GM21447 (cell line): ENCODE measurements around the gene HOOK2.
A peak's percentile ranks its signal among the peaks of the same experiment; 100 is the strongest.
"Not testable (repeated sequence)": the region's sequence is repeated elsewhere in the genome, so short reads cannot be mapped to it uniquely, and the experiment has no call there.

Experiments
- ATAC-seq: cut with Tn5 transposase; IDR thresholded peaks from one replicate; pipeline ENCODE4 v1.9.1; 2021; ENCODE audit not compliant: unreplicated experiment

The HOOK2 gene

DNA sequence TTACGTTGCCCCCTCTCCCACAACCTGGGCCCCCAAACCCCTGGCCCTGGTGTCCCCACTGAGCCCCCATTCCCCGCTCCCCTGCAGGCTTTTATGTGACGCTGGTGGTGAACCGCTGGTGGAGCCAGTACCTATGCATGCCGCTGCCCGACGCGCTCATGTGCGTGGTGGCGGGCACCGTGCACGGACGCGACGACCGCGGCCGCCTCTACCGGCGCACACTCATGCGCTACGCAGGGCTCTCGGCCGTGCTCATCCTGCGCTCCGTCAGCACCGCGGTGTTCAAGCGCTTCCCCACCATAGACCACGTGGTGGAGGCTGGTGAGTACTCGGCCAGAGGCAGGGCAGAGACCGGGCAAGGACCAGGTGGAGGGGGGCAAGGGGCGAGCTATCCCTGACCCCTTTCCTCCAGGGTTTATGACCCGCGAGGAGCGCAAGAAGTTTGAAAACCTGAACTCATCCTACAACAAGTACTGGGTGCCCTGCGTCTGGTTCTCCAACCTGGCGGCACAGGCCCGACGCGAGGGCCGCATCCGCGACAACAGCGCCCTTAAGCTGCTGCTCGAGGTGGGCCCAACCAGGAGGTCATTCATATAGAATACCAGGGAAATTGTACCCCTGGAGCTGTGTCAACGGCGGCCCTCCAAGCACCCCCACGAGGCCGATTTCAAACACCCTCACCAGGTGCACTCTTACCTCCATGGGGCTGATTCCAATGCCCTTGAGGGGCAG lies 20.7 kb downstream of the HOOK2 start:
- no peak for ATAC-seq

DNA sequence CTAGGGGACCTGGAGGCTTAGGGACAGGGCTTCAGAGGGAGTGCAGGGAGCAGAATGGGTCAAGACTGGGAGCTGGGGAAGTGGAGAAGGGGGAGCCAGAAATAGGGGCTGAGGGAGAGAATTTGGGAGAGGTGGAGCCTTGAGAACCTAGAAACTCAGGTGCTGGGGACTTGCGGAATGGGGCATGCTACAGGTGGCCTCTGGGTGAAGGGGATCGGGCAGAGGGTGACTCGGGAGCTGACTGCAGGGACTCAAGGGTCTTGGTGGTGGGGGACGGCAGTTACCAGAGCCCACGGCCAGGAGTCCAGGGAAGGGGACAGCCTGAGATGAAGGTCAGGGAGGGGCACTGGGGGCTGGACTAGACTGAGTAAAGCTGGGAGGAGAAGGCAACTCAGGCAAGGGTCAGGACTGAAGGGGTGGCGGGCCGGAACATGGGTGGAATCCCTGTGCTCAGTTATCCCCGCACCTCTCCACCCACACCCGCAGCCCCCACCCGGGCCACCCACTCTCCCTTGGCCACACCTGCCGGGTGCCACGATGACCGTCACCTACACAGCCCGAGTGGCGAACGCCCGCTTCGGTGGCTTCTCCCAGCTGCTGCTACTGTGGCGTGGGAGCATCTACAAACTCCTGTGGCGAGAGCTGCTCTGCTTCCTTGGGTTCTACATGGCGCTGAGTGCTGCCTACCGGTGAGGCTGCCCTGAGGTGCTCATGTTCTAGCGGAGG lies 23.1 kb downstream of the HOOK2 start:
- ATAC-seq: no peak

DNA sequence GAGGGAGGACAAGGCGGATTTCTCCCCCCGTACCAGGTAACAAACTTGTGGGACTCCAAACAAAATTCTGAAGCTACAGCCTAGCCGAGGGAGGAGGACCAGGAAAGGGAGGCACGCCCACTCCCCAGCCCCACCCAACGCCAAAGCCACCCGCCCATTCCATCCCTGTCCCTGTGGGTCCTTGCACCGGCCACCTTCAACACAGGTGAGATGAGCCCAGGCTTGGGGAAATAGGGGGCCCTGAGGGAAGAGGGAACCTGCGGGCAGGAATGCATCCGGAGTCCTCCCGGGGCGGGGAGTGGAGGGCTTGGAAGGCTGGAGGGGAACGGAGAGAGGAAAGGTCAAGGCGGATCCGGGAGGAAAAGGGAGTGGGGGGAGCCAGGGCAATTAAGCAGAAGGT lies 23.7 kb downstream of the HOOK2 start, which contains the start of gene BEST2:
TSS of gene BEST2 (plus strand) at position 157 of the 400 bp plus-strand sequence. CDS start 802 bp downstream, outside the sequence.
- no peak for ATAC-seq

DNA sequence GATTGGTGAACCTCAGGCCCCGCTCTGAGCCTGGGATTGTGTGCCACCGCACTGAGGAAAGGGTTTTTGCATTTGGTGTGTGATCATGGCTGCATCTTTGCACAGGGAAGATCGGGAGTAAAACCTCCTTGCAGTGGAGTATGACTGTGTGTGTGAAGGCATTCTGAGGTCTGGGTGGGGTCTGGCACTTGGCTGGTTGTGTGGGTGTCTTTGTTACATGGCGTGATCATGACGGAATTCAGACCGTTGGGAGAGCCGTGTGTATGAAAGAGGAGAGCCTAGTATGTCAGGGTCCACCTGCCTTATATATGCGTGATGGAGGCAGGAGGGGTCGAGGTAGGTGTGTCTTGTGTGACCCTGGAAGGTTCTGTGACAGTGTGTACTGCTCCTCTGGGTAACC lies 24.5 kb downstream of the HOOK2 start:
- ATAC-seq: no peak

DNA sequence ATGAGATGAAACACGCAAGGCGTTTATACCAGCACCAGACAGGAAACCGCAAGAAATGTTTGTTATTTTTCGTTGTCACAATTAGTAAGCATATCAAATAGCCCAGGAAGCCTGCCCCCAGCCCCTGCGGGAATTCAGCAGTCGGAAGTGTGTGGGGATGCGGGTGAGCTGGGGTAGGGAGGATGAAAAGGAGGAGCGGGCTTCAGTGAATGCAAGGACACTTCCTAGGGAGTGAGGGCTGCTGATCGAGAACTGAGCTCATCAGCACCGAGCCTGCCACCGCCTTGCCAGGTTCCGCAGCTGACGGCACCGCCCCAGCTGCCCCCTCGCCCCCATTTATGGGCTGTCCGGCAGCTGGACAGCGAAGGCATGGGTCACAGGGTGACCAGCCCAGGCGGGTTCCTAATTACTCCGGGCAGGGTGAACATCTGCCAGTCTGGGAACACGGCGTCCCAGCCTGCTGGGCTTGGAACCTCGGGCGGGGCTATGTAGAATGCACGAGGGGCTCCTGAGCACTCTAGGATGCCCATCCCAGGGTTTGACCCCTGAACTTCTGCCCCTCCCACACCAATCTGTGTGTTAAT lies 25.3 kb downstream of the HOOK2 start:
- no peak for ATAC-seq

- ATAC-seq: no peak
Measured at GRCh38 chr19:12748489-12748888, 26.9 kb downstream of the HOOK2 start.

GRCh38 chr19:12745166-12745897 lies 30.0 kb downstream of the HOOK2 start:
- no peak for ATAC-seq

DNA sequence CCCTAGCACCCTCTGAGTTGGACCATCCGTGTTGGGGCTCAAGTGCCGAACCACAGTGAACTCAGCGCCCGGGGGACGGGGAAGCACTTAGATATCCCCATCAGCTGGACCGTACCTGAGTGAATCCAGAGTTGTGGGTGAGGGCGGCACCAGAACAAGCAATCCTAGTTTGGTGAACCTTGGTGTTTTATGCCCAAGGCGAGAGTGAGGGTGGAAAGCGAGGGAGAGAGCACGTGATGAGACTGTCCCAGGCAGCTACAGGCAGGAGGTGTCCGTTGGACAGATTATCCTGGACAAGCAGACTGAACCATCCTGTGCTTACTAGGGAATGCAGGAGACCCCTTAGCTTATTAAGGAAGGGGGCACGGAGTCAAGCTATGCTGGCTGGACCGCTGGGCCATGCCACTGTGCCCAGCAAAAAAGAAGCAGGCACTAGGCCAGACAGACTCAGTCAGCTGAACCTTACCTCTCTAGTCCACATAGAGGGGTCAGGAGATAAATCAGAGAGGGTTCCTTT lies 37.5 kb downstream of the HOOK2 start:
- ATAC-seq: no peak

DNA sequence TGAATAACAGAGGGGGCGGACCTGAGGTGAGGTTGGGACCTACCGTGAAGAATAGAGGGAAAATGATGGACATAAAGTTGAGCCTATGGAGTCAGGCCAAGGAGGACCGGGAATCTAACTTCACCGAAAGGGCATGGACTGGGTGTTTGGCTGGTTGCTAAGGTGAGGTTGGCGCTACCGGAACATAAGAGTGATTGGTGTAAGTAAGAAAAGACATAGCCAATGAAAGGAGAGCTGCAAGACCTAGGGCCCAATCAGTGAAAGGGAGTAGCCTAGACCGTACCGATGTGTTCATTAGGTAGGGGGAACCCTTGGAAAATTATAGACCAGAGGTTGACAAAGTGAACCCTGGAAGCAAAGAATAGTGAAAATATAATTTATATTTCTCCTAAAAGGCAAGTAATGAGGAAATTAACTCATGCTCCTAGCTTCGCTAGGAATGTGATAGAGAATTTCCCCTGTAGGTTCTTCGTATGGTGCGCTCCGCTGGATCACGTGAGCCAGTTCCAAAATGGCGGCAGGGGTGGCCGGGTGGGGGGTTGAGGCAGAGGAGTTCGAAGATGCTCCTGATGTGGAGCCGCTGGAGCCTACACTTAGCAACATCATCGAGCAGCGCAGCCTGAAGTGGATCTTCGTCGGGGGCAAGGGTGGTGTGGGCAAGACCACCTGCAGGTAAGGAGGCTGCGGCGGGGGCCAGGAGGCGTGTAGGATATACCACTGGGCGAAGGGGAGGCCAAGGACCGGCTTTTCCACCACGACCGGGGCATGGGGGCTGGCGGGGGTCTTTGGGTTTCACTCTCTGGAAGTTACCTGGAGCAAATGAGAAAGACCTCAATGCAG lies 38.1 kb downstream of the HOOK2 start, which contains the start of gene GET3:
TSS of gene GET3 (plus strand) at position 503 of the 840 bp plus-strand sequence. CDS start at position 512, 9 bp downstream.
- ATAC-seq: peak; percentile 78

DNA sequence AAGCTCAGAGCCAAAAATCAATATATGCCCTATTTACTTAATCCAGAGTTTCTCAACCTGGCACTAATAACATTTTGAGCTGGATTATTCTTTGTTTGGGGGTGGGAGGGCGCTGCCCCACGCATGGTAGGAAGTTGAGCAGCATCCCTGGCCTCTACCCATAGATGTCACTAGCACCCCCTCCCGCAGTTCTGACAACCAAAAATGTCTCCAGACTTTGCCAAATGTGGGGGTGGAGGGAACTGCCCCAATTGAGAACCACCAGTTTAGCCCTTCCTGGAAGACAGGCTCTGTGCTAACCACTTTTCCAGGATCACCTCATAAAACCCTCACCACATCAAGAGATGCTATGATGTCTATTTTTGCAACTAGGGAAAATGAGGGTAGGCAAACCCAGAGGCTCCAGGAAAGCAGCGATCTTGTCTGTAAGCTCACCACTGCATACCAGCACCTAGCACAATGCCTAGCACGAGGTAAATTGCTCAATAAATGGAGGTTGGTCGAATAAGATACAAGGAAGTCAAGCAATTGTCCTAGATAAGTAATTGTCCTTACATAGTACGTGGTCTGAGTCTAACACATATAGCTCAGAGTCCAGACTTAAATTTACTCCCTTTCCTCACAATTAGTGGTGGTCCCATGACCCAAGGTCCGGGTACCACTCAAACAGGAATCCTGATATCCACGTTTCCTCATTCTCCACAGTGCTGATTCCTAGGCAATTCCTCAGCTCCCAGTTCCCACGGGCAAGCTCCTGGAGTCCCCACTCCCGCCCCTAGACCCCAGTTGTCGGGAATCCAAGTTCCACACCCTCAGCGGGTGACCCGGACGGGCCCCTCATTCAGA lies 41.8 kb downstream of the HOOK2 start:
- no peak for ATAC-seq

DNA sequence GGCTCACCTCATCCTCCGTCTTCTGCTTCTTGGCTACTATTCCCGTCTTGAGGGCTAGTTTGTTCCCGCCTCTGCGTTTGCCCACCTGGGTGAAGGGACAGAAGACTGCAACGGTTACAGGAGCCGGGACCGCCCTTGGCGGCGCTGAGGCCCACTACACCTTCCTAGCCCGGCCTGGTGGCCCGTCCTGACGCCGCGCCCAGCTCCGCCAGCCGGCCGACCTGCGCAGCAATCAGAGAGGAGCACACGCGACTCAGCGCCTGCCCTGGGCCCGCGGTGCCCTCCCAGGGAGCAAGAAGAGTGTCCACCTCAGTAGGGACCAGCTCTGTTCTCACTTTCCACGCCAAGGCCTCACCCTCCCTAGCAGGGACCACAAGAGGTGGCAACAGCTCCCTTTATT lies 44.0 kb downstream of the HOOK2 start:
- no peak for ATAC-seq

DNA sequence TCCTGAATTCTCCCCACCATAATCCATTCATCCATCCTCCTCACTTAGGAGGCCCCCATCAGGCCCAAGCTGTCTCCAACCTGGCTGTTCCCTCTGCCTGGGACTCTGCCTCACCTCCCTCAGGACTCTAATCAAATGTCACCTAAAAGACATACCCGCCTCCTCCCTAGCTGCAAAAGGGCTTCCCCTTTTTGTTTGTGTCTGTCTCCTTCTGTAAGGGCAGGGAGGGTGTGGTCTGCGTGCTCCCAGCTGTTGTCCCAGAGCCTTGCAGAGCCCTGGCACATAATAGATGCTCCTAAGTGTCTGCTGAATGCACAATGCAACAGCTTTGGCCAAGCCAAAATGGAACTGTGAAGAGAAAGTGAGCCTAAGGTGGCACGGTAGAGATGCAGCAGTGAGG lies 45.3 kb downstream of the HOOK2 start:
- no peak for ATAC-seq

DNA sequence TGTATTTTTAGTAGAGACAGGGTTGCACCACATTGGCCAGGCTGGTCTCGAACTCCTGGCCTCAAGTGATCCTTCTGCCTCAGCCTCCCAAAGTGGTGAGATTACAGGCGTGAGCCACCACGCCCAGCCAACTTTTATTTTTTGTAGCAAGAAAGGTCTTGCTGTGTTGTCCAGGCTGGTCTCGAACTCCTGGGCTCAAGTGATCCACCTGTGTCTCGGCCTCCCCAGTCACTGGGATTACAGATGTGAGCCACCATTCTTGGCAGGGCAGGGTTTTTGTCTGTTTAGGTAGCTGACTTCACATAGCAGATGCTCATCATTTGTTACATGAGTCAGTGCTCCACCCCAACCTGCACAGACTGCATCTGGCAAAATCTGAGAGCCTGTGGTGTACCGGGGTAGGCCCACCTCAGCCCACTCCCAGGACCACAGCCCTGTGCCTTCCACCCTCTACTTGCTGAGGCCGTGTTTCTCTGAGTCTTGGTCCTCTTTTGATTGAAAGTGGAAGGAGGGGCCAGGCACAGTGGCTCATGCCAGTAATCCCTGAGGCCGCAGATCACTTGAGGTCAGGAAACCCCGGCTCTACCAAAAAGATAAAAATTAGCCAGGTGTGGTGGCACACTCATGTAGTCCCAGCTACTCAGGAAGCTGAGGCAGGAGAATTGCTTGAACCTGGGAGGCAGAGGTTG lies 47.5 kb downstream of the HOOK2 start:
- ATAC-seq: no peak

DNA sequence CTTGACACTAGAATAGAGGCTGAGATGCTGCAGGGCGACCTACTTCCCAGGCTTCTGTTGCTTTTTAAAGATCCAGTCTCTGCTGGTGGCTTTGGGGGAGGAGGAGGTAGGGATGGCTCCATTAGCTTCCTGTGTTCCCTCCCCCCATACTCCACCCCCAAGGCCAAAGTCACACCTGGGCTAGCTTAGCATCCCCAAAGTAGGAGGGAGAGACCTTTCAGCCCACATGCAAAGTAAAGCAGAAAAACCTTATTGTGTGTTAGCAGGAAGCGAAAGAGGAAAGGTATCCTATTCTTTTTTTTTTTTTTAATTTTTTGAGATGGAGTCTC lies 48.4 kb downstream of the HOOK2 start:
- no peak for ATAC-seq

DNA sequence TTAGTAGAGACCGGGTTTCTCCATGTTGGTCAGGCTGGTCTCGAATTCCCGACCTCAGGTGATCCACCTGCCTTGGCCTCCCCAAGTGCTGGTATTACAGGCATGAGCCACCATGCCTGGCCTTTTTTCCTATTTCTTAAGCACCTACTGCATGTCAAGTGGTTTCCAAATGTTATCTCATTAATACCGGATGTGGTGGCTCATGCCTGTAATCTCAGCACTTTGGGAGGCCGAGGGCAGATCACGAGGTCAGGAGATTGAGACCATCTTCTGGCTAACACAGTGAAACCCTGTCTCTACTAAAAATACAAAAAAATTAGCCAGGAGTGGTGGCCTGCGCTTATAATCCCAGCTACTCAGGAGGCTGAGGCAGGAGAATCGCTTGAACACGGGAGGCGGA lies 49.7 kb downstream of the HOOK2 start:
- ATAC-seq: not testable (repeated sequence)

DNA sequence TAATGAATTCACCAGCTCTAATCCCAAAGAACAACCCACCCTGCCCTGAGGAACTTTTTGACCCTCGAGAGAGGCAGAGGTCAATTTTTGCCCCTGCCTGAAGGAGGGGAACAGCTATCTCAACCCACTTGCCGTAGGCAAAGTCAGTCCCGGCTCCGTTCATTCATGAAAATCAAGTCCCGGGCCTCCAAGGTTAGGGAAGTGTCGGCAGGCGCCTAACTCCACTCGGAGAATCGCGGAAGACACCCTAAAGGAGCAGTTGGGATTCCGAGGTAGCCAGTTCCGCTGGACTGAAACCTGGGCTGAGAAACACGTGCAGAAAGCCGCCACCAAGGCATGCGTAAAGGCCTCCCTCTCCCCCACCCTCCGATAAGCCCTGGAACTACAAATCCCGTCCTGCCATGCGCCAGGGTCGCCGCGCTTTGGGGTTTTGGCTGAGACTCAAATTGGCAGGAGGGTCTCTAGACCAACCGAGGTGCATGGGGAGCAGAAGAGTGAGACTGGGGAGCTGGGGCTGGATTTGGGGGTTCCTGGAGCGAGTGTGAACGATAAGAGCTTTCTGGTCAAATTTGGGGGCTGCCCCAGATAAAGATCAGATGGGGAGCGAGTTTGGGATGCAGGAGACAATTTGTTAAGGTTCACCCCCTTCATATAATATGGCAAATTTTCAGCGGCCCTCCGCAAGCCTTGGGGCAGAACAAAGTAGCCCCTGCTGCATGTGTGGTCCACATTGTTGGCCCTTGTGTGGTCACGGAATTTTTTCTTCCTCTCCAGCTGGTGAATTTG lies 51.5 kb downstream of the HOOK2 start, which contains the start of gene TNPO2:
TSS of gene TNPO2 (minus strand) at position 292 of the 786 bp plus-strand sequence. CDS start 2,955 bp downstream, outside the sequence.
- no peak for ATAC-seq

DNA sequence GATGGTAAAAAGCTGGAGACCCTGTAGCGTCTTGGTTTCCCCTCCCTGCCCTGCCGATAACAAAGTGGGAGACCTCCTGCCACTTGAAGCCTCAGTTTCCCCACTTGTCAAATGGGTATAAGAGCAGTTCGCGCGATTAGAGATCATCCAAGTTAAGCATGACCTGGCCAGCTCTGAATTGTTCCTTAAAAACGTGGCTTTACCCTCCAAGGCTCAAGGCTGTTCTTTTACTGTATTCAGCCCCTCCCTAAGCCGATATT lies 52.0 kb downstream of the HOOK2 start:
- no peak for ATAC-seq
